Epithelial cell of esophagus (primary cell): ENCODE results near the gene HSPA8.
"Not testable (repeated sequence)": the region's sequence is repeated elsewhere in the genome, so short reads cannot be mapped to it uniquely, and the experiment has no call there.

ENCODE experiments used
- DNase-seq: peaks from one replicate; pipeline ENCODE4 v3.0.0; 2010; ENCODE audit warnings: low read depth
- H3K4me3 ChIP-seq: 2 replicates; pipeline ENCODE4 v1.5.1; 2011; ENCODE audit warnings: mild to moderate bottlenecking, low read length, control low read depth
- CTCF ChIP-seq: IDR thresholded peaks from 2 replicates; pipeline ENCODE4 v1.5.1; 2011; ENCODE audit warnings: low read depth, mild to moderate bottlenecking, low read length, control low read depth, inconsistent platforms; ENCODE audit not compliant: insufficient read depth; ENCODE audit errors: missing control alignments

Gene HSPA8

DNA sequence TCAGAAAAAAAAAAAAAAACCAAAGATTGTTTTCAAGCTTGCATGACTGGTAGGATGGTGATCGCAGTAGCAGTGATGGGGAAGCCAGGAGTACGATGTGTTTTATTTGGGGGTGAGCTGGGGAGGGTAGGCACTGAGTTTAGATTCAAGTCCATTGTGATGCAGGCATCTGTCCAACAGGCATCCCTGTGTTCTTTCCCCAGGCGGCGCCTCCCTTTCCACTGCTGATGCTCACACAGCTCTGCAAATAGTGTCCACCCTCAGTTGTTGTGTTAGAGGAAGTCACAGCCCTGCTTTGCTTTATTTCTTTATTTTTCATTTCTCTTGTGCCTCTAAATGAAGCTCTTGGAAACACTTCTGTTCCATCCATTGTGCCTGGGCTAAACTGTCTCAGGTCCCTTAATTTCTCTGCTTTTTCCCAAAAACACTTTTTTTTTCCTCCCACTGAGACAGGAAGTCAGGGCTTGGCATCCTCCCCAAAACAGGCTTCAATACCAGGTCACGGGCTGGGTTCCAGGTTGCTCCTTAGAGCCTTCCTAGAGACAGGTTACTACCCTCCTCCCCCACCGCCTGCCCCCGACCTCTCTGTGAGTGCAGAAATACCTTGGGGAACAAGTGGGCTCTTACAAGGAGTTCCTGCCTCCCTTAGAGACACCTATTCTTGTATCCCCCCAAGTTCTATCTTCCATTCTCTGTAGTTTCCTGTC, 38.6 kb upstream of the HSPA8 start:
- no peak overlapping the region for H3K4me3 ChIP-seq
- no peak for TF ChIP-seq CTCF
- no peak for DNase-seq

DNA sequence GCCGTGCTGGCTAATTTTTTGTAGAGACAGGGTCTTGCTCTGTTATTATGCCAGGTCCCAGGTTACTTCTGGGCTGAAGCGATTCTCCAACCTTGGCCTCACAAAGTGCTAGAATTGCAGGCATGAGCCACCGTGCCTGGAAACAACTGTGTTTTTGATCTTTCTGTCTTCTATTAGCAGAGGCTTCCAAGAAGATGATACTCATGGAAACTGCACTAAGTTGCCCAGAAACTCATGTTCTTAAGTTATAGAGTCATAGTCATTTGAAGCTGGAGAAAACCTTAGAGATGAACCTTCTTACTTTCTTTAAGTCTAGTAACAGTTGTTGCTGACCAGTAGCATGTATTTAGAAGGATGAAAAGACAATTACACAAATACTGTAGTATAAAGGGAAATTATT, 37.1 kb upstream of the HSPA8 start:
- no peak for TF ChIP-seq CTCF
- no peak overlapping the region for H3K4me3 ChIP-seq
- no peak for DNase-seq

- DNase-seq = no peak
- no peak overlapping the region for H3K4me3 ChIP-seq
- TF ChIP-seq CTCF = no peak
Measured at GRCh38 chr11:123093739-123094138, 31.8 kb upstream of the HSPA8 start.

DNA sequence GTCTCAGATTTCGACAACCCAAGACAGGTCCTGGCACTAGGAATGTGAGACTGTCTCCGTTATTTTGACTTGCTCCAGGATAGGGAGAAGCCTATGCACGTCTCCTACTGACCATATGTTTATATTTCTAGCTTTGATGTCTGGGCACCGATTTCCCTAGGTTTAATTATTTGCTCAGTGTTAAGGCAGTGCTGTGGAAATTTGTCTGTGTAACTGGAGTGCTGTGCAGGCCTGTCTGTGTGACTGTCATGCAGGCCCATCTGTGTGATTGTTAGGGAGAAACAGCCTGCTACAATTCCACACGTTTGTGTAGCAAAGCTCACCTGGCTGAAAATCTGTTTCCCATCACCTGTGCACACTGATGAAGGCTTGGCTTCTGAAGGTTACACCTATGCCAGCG, 29.6 kb upstream of the HSPA8 start:
- H3K4me3 ChIP-seq = no peak overlapping the region
- TF ChIP-seq CTCF = no peak
- no peak for DNase-seq

- DNase-seq, H3K4me3 ChIP-seq: not testable (repeated sequence)
Measured at GRCh38 chr11:123090168-123090567, 28.2 kb upstream of the HSPA8 start.

- DNase-seq, H3K4me3 ChIP-seq: not testable (repeated sequence)
Measured at GRCh38 chr11:123088896-123089295, 27.0 kb upstream of the HSPA8 start.

DNA sequence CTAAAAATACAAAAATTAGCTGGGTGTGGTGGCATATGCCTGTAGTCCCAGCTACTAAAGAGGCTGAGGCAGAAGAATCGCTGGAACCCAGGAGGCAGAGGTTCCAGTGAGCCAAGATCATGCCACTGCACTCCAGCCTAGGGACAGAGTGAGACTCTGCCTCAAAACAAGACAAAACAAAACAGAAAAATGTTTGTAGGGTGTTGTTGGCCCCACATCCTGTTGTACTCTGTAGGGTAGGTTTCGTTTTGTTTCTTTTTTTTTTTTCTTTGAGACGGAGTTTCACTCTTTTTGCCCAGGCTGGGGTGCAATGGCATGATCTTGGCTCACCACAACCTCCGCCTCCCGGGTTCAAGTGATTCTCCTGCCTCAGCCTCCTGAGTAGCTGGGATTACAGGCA, 25.7 kb upstream of the HSPA8 start:
- not testable (repeated sequence) for H3K4me3 ChIP-seq, DNase-seq

GRCh38 chr11:123086305-123086704, 24.4 kb upstream of the HSPA8 start:
- DNase-seq = no peak

More at GRCh38 chr11:123086305-123086704, 24.4 kb upstream of the HSPA8 start:
- no peak overlapping the region for H3K4me3 ChIP-seq
- no peak for TF ChIP-seq CTCF
